ENCODE results near the gene ATL3.

- TF ChIP-seq, protein P1, sequence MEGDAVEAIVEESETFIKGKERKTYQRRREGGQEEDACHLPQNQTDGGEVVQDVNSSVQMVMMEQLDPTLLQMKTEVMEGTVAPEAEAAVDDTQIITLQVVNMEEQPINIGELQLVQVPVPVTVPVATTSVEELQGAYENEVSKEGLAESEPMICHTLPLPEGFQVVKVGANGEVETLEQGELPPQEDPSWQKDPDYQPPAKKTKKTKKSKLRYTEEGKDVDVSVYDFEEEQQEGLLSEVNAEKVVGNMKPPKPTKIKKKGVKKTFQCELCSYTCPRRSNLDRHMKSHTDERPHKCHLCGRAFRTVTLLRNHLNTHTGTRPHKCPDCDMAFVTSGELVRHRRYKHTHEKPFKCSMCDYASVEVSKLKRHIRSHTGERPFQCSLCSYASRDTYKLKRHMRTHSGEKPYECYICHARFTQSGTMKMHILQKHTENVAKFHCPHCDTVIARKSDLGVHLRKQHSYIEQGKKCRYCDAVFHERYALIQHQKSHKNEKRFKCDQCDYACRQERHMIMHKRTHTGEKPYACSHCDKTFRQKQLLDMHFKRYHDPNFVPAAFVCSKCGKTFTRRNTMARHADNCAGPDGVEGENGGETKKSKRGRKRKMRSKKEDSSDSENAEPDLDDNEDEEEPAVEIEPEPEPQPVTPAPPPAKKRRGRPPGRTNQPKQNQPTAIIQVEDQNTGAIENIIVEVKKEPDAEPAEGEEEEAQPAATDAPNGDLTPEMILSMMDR (IDR thresholded peaks at IDR 0.05) = no peak
- TF ChIP-seq POLR2A (IDR thresholded peaks at IDR 0.05) = no peak
These were observed 44.9 kb upstream of the ATL3 start for GRCh38 chr11:63716046-63716445.

Data from heart left ventricle (tissue), 13 donors.